ENCODE measurements around the gene VPS51.
"Not testable (repeated sequence)": the region's sequence is repeated elsewhere in the genome, so short reads cannot be mapped to it uniquely, and the experiment has no call there.

VPS51 gene

DNA sequence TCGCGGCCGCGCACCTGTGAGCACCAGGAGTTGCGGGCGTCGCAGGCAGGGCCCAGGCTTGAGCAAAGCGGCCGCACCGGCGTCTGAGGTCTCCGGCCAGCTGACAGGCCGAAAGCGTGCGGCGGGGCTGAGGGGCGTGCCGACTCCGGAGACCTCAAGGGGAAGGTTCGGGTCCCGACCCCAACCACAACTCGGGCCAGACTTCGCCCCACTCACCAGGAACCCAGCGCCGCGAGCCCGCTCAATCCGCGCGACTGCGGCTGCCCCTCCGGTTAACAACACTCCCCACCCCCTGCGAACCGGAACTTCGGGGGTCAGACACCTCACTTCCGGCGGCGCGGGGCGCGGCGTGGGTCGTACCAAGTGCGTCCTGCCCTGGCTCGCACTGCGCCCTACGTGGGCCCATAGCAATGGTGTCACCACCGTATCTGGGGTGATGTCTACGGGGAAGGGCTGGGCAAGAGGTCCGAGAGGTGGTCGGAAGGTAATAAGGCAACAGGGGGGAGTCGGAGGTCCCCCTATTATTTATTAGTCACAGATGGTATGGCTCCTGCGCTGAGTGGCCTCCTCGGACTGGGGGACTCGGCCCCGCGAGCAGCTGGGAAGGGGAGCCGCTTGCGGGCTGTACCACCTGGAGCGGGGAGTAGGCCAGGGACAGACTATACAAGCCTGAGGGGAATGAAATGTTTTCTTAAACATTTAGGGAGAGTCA, 38.4 kb downstream of the VPS51 start, which contains the start of gene SYVN1:
TSS of gene SYVN1 (minus strand) at position 280 of the 712 bp plus-strand sequence. CDS start 918 bp downstream, outside the sequence.
- DNase-seq, result peak; percentile 100

DNA sequence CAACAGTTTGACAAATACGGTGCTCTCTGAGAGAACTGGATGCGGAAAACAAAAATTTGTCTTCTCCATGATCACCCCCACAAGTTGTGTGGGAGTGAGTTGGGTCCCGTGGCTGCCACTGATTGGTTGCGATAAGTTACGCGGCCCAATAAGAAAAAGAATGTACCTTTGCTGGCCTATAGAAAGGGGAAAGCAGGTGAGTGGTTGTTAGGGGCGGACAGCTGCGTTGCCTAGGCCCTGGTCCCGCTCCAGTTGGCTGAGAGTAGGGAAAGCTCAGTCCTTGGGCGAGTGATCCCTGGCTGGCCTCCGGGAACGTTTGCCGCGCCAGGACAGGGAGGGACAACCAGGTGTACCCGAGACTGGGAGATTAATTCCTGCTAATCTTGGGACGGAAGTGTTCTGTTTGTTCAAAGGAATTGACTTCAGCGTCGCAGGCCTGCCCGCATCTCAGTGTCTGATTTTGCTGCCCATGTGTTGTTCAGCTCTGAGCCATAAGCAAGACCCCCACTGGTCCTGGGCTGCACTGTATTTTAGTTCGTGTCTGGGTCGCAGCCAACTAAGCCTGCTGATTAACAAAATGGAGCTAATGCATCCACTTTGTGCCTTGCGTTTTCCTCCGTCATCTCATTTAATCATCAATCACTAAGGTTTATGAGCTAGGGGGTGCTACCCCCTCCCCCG, 39.1 kb downstream of the VPS51 start:
- no peak for DNase-seq

DNA sequence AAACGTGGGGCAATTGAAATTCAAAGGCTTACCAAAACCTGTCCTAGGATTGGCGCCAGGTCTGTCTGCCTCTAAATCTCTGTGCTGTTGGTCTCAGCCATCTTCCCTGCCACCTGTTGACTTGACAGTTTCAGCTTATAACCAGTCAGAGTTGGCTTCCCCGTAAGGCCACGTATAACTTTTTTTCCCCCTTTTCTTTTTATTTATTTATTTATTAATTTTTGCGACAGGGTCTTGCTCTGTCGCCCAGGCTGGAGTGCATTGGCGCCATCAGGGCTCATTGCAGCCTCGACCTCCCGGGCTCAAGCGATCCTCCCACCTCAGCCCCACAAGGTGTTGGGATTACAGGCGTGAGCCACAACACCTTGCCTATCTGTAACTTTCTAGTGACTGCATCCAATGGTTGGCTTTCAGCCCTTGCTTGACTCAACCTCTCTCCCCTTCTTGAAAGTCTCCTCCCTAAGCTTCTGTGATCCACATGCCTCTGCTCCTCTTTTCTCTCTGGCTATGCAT, 39.7 kb downstream of the VPS51 start:
- DNase-seq, result no peak

DNA sequence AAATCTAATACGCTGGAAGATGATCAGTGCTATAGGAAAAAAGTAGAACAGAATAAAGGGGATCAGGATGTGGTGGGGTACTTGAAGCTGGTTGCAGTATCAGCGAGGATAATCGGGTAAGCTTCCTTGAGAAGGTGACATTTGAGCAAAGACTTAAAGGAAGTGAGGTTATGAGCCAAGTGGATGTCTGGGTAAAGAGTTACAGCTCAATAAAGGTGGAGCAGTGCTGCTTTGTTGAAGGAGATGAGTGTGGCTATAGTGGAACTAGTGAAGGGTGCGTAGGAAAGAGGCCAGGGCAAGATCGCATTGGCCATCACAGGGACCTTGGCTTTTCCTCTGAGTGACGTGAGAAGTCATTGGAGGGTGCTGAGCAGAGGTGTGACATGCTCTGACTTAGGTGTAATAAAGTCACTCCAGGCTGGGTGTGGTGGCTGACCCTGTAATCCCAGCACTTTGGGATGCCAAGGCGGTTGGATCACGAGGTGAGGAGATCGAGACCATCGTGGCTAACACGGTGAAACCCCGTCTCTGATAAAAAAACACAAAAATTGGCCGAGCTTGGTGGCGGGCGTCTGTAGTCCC, 40.6 kb downstream of the VPS51 start:
- no peak for DNase-seq

DNA sequence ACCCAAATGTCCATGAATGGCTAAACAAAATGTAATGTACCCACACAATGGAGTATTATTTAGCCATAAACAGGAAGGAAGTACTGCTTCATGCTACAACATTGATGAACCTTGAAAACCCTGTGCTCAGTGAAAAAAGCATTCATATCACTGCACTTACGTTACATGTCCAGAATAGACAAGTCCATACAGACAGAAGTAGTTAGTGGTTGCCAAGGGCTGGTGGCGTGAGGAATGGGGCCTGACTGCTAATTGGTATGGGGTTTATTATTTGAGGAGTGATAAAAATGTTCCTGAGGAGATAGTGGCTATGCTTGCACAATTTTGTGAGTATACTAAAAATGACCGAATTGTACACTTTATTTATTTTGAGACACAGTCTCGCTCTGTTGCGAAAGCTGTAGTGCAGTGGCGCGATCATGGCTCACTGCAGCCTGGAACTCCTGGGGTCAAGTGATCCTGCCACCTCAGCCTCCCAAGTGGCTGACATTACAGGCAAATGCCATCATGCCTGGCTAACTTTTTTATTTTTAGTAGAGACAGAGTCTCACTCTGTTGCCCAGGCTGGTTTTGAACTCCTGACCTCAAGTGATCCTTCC, 46.0 kb downstream of the VPS51 start:
- DNase-seq, result no peak

DNA sequence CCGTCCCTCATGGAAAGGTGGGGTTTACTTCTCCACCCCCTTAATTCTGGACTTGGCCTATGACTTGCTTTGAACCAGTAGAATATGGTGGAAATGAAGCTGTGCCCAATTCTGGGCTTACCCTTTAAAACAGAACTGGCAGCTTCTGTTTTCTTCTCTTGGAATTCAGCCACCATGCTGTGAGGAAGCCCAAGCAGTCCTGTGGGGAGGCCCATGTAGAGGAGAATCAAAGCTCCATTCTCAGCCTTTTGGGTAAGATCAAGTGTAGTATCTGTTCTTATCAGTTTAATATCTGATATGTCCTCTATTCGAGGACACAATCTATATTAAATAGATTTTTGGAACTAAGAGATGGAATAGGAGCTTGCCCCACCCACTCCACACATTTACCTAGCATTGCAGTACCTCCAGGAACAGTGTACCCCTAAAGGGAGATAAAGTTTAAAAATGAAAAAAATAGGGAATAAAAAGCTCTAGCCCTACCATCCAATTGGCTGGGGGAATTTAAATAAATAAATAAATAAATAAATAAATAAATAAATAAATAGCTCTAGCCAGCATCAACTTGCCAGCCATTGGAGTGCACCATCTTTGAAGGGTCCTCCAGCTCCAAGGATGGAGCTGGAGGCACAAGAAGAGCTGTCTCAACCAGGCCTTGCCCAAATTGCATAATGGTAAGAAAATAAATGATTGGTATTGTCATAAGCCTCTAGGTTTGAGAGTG, 51.5 kb downstream of the VPS51 start:
- no peak for DNase-seq

DNA sequence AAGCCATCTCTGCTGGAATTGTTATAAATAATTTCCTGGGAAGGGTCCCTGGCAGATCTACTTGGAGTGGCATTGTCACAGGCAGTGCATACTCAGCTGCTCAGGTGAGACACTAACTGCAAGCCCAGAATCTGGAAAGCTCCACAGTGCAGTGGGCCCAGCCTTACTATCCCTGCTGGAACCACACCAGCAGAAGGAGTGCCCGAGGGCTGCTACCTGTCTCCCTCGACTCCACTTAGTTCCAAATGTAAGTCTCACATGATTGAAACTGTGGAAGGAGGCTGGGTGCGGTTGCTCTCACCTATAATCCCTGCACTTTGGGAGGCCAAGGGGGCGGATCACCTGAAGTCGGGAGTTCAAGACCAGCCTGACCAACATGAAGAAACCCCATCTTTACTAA, 52.6 kb downstream of the VPS51 start:
- no peak for DNase-seq

DNA sequence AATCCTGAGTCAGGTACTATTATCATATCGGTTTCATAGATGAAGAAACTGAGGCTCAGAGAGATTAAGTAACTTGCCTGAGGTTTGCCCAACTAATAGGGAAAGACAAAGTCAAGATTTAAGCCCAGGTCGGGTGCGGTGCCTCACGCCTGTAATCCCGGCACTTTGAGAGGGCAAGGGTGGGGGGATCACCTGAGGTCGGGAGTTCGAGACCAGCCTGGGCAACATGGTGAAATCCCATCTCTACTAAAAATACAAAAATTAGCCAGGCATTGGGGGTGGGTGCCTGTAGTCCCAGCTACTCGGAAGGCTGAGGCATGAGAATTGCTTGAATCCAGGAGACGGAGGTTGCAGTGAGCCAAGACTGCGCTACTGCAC, 54.1 kb downstream of the VPS51 start:
- DNase-seq, result not testable (repeated sequence)

DNA sequence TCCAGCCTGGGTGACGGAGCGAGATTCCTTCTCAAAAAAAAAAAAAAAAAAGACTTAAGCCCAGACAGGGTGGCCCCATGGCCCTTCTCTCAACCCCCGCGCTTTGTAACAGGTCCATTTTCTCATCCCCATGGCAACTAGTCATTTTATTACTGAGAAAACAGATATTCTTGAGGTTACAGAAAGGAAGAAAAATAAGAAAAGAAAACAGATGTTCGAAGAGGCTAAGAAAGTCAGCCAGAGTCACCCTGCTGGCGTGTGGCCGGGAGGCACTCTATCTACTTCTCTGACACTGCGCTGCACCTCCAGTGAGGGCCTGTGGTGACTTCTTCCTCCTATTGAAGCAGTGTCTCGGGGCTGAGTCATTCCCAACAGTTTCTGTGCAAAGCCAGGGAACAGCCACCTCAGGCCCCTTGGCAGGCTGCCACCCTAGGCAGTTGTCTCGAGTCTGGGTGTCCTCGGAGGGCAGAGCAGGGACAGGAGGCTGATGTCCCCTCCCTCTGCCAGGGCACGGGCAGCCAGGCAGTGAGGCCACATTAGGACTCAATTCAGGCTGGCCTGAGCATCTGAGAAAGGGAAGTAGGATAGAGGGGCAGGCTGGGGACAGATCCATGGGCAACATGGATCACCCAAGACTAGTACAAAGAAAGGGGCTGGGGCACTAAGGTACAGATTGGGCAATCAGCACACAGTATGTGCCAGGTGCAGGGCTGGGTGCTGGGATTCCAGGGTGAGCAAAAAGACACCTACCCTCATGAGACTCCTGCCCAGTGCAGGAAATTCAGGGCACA, 54.7 kb downstream of the VPS51 start:
- DNase-seq, result peak; percentile 53

DNA sequence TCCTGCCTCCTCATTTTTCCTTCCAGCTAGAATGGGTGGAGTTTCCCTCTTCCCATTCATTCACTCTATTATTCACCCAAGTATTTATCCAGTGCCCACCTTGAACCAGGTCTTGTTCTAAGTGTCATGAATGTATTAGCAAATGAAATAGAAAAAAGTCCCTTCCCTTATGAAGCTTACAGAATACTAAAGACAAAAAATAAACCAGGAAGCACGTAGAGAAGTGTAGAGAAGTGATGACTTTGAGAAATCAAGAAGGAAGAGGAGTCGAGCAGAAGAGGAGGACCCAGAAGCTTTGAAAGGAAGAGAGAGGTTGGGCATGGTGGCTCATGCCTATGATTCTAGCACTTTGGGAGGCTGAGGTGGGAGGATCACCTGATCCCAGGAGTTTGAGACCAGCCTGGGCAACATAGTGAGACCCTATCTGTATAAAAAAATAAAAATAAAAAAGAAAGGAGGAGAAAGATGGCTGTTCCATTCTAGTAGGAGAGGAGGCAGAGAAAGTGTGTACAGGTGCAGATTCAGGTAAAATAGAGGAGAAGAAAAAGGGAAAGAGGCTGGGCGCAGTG, 55.4 kb downstream of the VPS51 start:
- DNase-seq, result no peak

DNA sequence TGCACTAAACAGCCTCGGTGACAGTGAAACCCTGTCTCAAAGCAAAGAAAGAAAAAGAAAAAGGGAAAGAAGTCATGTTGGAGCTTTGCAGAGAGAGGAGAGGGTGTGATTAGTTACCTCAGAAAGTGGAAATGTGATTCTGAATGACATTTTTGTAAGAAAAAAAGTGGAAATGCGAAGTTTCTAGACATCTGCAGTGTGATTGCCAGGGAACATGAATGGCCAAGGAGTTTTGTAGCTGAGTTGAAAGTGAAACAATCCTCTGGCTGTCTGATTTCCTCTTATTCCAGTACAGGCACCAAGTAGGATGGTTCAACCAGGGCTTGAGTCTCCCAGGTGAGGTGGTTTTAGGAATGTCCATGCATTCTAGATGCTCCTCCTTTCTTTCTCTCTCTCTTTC, 56.1 kb downstream of the VPS51 start:
- DNase-seq, result no peak

DNA sequence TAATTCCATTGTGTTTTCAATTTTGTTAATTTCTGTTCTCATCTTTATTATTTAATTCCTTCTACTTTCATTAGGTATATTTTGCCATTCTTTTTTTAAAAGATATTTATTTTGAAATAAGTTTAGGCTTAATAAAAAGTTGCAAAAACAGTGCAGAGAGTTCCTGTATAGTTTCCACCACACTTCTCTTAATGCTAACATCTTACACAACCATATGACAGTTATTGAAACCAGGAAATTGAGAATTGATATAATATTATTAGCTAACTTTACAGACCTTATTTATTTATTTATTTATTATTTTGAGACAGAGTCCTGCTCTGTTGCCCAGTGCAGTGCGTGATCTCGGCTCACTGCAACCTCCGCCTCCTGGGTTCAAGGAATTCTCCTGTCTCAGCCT, 60.2 kb downstream of the VPS51 start:
- DNase-seq, result no peak

DNA sequence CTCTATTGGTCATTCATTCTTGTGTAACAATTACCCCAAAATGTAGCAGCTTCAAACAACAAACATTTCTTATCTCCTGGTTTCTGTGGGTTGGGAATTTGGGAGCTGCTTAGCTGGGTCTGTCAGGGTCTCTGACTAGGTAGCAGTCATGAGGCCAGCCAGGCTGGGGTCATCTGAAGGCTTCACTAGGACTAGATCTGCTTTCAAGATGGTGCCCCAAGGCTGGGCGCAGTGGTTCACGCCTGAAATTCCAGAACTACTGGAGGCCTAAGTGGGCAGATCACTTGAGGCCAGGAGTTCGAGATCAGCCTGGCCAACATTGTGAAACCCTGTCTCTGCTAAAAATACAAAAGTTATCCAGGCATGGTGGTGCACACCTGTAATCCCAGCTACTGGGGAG, 60.9 kb downstream of the VPS51 start:
- DNase-seq, result no peak

DNA sequence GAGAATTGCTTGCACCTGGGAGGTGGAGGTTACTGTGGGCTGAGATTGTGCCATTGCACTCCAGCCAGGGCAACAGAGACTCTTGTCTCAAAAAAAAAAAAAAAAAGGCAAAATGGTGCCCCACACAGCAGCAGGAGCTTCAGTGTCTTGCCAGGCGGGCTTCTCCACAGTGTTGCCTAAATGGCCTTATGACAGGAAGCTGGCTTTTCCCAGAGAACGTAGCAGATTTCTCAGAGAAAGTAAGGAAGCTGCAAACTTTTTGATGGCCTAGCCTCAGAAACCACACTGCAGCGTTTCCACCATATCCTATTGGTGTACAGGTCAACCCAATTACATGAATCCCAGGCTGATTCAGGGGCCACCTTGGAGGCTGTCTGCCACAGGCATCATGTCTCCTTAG, 61.3 kb downstream of the VPS51 start:
- DNase-seq, result no peak

DNA sequence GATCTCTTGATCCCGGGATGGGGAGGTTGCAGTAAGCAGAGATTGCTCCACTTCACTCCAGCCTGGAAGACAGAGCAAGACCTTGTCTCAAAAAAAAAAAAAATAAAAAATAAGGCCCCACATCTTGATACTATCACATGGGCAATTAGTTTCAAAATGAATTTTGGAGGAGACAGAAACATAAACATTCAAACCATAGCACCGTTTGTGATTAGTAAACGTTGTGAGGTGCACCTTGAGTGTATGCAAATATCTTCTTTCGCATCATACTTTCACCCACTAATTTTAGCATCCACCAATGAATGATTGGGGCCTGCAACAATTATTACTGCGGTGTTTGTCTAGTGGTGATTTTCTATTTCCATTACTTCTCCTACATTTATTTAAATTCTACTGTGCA, 63.0 kb downstream of the VPS51 start:
- no peak for DNase-seq

DNA sequence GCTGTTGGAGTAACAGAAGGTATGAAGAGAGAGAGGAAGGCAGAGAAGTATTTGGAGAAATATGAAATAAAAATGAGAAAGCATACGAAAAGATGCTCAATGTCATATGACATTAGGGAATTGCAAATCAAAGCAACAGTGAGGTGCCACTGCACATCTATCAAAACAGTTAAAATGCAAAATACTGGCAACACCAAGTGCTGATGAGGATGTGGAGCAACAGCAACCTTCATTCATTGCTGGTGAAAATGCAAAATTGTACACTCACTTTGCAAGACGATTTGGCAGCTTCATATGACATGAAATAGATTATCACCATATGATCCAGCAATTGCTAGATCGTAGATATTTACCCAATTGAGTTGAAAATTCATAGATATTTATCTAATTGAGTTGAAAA, 64.6 kb downstream of the VPS51 start:
- DNase-seq, result no peak
